GM15510 (cell line): ENCODE data around the gene UBE2F.

ENCODE experiments used
- POLR2A ChIP-seq: IDR thresholded peaks from 3 replicates; pipeline ENCODE4 v1.6.1; 2011; ENCODE audit warnings: borderline replicate concordance; ENCODE audit not compliant: insufficient read length; ENCODE audit errors: extremely low read depth

Gene UBE2F

GRCh38 chr2:238091436-238092060, 124.7 kb downstream of the UBE2F start:
- no peak for TF ChIP-seq POLR2A
